ENCODE results near the gene TTC39B. TPM values are rescaled to one million over a fixed set of nuclear protein-coding genes. Genes with fewer than 3 reads are reported as not detected.

Gene TTC39B
- 1 to 10 TPM; 1.0 to 5.9 (median 1.5) TPM for total RNA-seq
- polyA plus RNA-seq: under 1 TPM; 0.42 to 0.51 TPM
- long read RNA-seq, donor 1, partial matches to known transcripts: 0 of 1 reads
- long read RNA-seq, donor 1, other reads (novel, unspliced or antisense): 1 of 1 reads
- long read RNA-seq, donor 2, full-length matches to known transcripts: 1 of 2 reads
- long read RNA-seq, donor 2, partial matches to known transcripts: 1 of 2 reads
- long read RNA-seq, donor 2, other reads (novel, unspliced or antisense): 0 of 2 reads
- long read RNA-seq, donor 3: 0 reads

- 0 to 1% (median 0%) methylated on average over 40 to 67 of the region's 67 CpGs for WGBS, 4 donors
- peak within 1 kb of the TSS; percentile 6 to 88 (median 76) for H3K27ac ChIP-seq
- H3K27me3 ChIP-seq: peaks cover 0 to 4% (median 0%) of the 10 kb centered on the region in 9 donors
- DNase-seq (peak; percentile 94 to 96 (median 95)), ATAC-seq (peak; percentile 94 to 99 (median 99))
- no peaks in the 10 kb centered on the region for H3K9me3 ChIP-seq
- H3K4me1 ChIP-seq: peaks cover 0 to 19% (median 11%) of the 10 kb centered on the region in 12 donors
- no peaks in the 10 kb centered on the region for H3K36me3 ChIP-seq
- peak in 4 of 12 donors; percentile 16 to 45 (median 28) for TF ChIP-seq CTCF (IDR thresholded peaks at IDR 0.05)
- peak in 1 of 2 donors; percentile 78 for TF ChIP-seq POLR2A (IDR thresholded peaks at IDR 0.05)
- intact Hi-C loops (cut with DNase I): loop anchor here in 6 of 10 donors (1.0 to 10.0 kb wide), 5 partner anchors 11 to 115 kb away; partner anchors contain the start of gene SNAPC3 (in 3 of the 6)
- peak within 1 kb of the TSS; percentile 63 to 99 (median 86) for H3K4me3 ChIP-seq
These were observed at the start of gene TTC39B for GRCh38 chr9:15306757-15307522. Gene TTC39B (minus strand): TSS chr9:15307216. CDS start chr9:15307125, 91 bp downstream.

GRCh38 chr9:15355669-15356068, 48.7 kb upstream of the TTC39B start:
- no peak overlapping the region for H3K27ac ChIP-seq
- no peaks in the 10 kb centered on the region for H3K4me1 ChIP-seq
- H3K36me3 ChIP-seq: no peaks in the 10 kb centered on the region
- no peak overlapping the region for H3K4me3 ChIP-seq
- intact Hi-C loops (cut with DNase I): no loop called here
- no peak for DNase-seq
- WGBS, 4 donors: 87 to 91% (median 89%) methylated on average over 6 of the region's 6 CpGs
- no peaks in the 10 kb centered on the region for H3K9me3 ChIP-seq
- ATAC-seq: no peak
- no peaks in the 10 kb centered on the region for H3K27me3 ChIP-seq
- TF ChIP-seq POLR2A (IDR thresholded peaks at IDR 0.05): no peak
- TF ChIP-seq CTCF (IDR thresholded peaks at IDR 0.05): no peak

GRCh38 chr9:15354713-15355112, 47.7 kb upstream of the TTC39B start:
- no peaks in the 10 kb centered on the region for H3K27me3 ChIP-seq
- H3K4me1 ChIP-seq: no peaks in the 10 kb centered on the region
- no peak overlapping the region for H3K27ac ChIP-seq
- TF ChIP-seq POLR2A (IDR thresholded peaks at IDR 0.05) (no peak), CTCF (IDR thresholded peaks at IDR 0.05) (peak in 2 of 12 donors; percentile 12 to 16)
- intact Hi-C loops (cut with DNase I): no loop called here
- 50 to 70% (median 60%) methylated on average over 3 of the region's 3 CpGs for WGBS, 4 donors
- H3K4me3 ChIP-seq: no peak overlapping the region
- no peak for DNase-seq
- no peak for ATAC-seq
- H3K36me3 ChIP-seq: no peaks in the 10 kb centered on the region
- H3K9me3 ChIP-seq: no peaks in the 10 kb centered on the region

DNA sequence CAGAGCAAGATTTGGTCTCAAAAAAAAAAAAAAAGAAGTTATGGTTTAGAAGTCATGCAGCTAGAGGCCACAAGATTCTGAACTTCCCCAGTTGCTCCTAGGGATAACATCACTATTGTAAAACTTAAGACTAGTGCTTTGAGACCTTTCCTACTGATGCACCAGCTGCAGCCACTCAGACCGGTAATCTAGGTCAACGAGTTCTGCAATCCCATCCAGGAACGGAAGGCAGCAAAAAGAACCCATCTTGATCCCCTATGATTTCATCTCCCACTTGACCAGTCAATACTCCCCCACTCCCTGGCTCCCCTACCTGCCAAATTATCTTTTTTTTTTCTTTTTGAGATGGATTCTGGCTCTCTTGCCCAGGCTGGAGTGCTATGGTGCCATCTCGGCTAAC, 46.9 kb upstream of the TTC39B start:
- intact Hi-C loops (cut with DNase I): no loop called here
- 68 to 87% (median 82%) methylated on average over 4 of the region's 4 CpGs for WGBS, 4 donors
- H3K27ac ChIP-seq: no peak overlapping the region
- H3K4me3 ChIP-seq: no peak overlapping the region
- H3K9me3 ChIP-seq: no peaks in the 10 kb centered on the region
- DNase-seq (no peak), ATAC-seq (peak in 1 of 4 donors; percentile 80)
- H3K4me1 ChIP-seq: no peaks in the 10 kb centered on the region
- no peaks in the 10 kb centered on the region for H3K27me3 ChIP-seq
- TF ChIP-seq CTCF (IDR thresholded peaks at IDR 0.05) (no peak), POLR2A (IDR thresholded peaks at IDR 0.05) (no peak)
- H3K36me3 ChIP-seq: no peaks in the 10 kb centered on the region

All from heart left ventricle (tissue), 16 donors.